Stimulated activated CD8-positive, alpha-beta memory T cell treated with anti-CD3 and anti-CD28 coated beads, Interleukin-7, amount 100 ng/mL, for 24 hours (primary cell): ENCODE data around the gene MRPS18B.
"Not testable (repeated sequence)": the region's sequence is repeated elsewhere in the genome, so short reads cannot be mapped to it uniquely, and the experiment has no call there.

Experiments used
- DNase-seq: peaks from one replicate; pipeline ENCODE4 v3.0.0-alpha.2; 2020; ENCODE audit warnings: low read depth

The MRPS18B gene

DNA sequence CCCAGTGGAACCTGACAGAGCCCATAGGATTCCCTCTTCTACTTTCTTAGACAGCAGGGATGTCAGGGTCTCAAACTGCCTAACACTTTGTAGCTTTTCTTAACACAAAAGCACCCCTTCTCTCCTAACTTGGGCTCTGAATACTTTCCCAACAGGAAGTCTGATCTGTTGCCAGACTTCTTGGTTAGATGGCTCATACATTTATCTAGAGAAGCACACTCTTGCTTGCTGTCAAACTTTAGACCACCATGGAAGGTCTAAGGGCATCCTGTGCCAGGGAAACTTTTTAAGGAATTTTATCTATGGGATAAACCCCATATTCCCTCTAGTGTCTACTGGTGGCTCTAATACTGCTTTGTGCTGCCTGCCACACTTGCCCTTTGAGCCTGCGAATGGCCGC is 26.0 kb downstream of the MRPS18B start:
- DNase-seq = no peak

DNA sequence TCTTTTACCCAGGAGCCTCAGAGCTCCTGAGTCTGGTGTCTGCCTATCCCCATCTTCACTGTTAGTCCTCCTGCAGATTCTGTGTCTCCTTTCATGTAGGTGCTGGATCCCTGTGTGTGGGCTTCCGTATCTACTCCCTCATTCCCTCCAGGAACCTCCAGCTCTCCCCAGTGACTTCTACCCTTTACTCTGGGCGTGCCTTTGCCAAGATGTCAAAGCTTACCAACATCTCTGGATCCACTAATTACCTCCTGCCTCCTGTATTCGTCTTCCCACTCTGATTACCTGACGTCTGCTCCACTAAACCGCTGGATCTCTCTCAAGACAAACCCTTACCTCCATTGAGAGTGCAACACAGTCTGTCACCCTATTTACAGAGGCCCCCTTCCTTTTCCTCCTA is 27.1 kb downstream of the MRPS18B start:
- DNase-seq = no peak

DNA sequence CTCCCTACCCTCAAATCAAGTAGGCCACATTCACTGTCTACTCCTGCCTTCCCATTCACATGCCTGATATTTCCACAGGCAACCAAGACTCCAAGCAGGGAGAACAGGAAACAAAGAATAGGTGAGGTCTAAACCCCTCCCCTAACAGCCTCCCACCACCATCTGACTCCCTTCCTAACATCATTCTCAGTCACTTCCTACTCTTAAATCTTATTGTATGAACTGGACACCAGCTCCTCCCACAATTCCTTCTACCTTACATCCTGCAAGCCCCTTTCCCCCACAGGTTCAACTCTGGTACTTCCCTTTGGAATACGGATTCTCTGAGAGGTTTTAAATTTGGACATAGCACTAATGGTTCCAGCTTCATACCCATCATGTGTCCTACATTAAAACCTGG is 28.3 kb downstream of the MRPS18B start:
- DNase-seq = no peak

DNA sequence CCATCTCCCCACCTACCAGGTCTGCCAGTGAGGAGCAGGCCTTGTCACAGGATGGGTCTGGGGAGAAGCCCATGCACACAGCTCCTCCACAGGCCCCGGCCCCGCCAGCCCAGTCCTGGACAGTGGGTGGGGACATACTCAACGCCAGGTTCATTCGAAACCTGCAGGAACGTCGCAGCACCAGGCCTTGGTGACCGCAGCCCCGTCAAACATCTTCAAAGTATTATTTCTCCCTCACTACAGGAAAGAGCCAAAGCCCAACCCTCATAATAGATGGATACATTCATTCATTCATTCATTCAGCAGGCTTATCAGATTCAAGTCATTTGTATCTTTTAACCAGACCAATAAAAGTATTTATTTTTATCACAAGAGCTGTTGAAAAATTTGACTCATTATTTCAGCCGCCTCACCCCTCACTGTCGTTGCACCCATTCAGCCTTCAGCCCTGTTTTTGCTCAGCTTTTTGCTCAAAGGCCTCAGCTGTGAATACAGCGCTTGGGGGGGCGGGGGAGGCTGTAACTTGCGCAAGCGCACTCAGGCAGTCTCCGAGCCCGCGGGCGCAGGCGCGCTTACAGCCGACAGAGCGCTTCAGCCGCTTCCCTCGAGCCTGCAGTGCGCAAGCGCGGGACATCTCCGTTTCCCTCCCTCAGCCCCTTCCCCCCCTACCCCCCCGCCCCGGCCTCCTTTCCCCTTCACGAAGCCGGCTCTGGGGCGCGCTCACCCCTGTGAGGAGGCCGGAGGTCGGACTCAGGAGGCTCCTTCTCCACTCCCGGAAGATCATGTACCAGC is 29.0 kb downstream of the MRPS18B start, which contains the start of gene C6orf136:
C6orf136 (plus strand) TSS at position 684 of the 792 bp plus-strand sequence; CDS start at position 783, 99 bp downstream.
- DNase-seq = peak; percentile 80

DNA sequence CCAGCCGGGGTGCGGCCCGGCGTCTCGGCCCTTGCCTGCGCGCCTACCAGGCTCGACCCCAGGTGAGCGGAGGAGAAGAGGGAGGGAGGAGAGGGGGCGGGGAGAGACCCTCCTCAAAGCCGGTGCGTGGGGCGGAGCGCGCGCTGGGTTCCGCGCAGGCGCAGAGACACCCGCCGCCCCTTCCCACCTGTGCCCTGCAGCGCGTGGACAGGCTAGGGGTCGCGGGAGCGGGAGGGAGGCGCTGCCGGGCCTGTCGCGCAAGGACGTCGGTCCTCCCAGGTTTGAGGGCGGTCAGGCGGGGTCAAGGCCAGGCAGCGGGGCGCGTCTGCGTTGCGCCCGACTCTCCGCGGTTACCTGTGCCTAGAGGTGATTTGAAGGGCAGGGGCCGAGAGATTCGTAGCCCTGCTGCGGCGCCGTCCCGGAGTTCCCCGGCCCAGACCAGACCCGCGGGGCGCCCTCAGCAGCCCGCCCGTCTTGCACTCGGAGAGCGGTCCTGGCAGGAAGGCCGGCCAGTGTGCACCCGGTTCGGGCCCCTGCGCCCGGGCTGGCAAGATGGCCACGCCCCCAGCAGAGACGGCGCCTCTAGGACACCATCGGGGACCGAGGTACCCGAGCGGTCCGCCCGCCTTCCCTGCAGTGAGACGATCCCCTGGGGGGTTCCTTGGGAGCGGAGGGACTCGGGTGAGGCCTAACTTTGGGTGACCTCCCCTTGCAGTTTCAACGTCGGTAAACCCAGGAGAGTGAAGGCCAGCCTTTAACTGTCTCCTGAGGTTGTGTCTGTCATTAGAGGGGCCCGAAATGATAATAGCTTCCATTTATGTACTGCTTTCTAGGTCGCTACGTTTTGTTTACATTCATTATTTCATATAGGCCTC is 29.8 kb downstream of the MRPS18B start:
- peak; percentile 51 for DNase-seq

DNA sequence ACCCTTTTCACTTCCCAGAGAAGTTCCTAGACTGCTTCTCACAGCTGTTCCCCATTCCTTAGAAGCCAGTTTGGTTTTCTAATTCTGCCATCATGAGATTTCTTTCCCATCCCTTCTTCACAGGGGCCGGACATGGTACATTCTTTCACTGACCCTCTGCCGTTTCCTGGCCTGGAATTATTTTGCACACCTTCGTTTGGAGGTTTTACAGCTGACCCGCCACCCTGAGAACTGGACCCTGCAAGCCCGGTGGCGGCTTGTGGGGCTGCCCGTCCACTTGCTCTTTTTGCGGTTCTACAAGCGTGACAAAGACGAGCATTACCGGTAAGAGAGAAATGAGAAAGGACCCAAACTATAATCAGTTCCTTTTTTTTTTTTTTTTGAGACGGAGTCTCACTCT is 33.5 kb downstream of the MRPS18B start:
- no peak for DNase-seq

DNA sequence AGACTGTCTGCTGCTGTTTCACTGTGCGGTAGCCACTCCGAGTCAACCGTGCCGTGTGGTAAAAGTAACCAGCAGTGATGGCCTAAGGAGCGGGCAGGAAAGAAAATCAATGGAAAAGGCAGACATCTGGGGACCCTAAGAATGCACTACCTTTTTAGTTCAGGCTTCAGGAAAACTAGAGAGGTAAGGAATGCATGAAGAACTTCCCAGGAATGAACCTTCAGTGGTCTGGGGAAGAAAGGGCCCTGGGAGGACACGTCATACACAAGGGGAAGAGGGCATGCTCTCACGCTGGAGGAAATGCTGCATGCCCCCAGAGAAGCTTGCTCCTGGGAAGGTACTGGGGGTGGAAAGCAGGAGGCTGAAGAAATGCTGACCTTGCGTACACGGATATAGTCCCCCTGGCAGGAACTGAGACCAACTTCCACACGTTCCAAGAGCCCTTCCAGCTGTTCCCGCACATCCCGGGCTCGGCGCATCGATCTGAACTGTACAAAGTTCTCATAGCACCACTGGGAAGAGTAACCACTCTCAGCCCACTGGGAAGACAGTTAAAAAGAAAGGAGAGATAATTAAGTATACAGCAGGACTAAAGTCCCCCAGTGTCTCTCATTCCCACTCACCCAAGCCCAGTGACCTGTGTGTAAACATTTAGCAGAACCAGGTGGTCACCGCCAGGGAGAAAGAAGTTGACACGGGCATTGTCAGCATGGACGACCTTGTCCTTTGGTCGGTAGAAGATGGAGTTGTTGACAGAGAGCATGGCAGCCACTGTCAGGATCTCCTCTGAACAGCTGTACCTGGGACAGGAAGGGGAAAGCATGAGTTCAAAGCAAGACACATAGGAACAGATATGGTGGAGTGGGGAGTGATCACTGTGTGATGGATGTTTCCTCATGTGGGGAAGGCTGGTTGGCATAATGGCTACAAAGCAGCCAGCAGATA is 37.4 kb downstream of the MRPS18B start:
- no peak for DNase-seq

DNA sequence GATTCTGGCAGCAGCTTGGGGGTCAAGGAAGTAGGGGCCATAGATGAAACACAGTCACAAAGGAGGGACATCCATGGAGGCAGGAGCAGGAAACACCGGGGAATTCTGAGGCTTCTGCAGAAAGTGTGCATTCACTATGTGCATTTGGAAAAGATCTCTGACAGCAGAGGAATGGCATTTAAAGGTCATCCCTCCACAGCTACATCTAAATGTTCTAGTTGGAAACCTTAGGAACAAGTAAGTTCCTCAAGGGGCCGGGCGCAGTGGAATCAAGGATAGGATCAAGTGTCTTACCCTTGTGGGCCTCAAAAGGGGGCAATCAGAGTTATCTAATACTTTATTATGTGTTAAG is 38.1 kb downstream of the MRPS18B start:
- DNase-seq = no peak

DNA sequence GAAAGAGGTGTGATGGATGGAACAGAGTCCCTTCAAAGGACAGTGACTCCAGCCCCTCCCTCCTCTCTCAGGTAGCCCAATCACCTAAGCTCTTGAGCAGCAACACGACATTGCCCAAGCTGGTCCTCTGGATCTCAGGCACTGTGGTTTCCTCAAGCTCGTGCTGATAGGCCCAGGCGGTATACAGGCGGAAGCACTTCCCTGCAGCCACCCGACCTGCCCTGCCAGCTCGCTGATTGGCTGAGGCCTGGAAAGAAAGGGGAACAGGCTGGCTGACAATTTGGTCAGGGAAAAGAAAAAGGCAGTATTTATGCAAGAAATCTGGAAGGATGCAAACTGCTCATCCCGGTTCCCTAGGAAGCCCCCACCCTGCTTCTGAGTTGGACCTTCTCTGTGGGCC is 38.9 kb downstream of the MRPS18B start:
- DNase-seq = no peak

DNA sequence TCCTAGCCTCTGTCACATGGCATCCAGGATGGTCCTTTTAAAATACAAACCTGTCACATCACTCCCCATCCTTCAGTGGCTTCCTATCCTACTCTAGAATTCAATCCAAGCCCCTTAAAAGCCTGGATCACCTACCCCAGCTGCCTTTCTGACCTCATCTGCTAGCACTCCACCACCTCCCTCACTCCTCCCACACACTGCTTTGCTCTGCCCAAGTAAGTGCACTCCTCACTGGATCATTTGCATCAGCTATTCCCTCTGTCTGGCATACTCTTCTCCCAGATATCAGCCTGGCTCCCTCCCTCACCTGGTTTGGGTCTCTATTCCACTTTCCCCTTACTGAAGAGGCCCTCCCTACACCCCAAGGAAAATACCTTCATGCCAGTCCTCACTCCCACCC is 39.8 kb downstream of the MRPS18B start:
- DNase-seq = no peak

DNA sequence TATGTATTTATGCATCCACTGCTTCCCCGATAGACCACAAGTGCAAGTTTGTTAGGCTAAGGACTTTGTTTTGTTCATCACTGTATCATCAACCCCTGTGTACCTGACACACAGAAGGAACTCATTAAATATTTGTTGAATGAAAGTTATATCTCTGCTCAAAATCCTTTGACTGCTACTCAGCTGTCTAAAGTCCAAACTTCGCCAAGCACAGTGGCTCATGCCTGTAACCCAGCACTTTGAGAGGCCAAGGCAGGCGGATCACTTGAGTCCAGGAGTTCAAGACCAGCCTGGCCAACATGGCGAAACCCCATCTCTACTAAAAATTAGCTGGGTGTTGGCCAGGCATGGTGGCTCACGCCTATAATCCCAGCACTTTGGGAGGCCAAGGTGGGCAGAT is 40.3 kb downstream of the MRPS18B start:
- not testable (repeated sequence) for DNase-seq

DNA sequence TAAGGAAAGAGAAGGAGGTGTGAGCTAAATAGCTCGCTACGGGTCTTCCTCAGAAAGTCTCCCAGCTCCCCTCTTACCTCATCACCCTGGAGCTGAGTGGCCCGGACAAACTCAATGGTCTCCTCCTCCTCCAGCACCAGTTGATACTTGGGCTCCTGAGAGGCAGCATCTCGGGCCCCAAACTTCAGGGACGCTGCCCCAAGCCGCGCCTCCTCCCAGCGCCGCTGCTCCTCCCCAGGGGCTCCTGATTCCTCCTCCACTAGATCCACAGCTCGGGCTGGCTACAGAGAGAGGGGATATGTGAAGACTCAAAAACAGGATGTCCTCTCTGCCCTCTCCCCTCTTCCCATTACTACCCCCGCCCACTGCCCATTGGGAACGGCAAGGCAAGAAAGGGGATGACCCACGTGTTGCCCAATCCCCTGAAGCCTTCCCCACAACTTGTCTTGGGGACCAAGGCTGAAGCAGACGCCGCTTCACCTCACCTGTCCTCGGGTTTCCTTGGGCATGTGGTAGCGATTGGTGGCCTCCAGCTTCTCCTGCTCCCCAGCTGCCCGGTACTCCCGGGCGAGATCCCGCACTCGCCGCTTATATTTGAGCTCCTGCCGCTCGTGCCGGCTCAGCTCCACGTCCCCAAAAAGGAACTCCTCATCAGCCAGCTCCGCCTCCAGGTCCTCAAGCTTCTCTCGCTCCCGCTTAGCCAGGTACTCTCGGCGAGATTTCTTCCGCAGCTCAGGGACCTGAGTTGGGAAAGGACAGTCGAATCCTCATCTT is 47.5 kb downstream of the MRPS18B start:
- DNase-seq = no peak

DNA sequence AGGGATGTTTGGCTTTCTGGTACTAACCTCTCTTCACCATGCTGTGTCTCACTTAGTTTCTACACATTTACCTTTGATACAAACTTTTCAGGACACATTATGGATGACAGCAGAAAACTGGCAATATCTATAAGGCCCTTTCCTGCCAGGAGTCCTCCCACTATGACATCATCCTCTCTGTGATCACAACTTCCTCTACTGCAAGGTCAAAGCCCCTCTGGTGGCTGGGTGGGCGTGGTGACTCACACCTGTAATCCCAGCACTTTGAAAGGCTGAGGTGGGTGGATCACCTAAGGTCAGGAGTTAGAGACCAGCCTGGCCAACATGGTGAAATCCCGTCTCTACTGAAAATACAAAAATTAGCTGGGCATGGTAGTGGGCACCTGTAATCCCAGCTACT is 48.7 kb downstream of the MRPS18B start:
- DNase-seq = not testable (repeated sequence)

DNA sequence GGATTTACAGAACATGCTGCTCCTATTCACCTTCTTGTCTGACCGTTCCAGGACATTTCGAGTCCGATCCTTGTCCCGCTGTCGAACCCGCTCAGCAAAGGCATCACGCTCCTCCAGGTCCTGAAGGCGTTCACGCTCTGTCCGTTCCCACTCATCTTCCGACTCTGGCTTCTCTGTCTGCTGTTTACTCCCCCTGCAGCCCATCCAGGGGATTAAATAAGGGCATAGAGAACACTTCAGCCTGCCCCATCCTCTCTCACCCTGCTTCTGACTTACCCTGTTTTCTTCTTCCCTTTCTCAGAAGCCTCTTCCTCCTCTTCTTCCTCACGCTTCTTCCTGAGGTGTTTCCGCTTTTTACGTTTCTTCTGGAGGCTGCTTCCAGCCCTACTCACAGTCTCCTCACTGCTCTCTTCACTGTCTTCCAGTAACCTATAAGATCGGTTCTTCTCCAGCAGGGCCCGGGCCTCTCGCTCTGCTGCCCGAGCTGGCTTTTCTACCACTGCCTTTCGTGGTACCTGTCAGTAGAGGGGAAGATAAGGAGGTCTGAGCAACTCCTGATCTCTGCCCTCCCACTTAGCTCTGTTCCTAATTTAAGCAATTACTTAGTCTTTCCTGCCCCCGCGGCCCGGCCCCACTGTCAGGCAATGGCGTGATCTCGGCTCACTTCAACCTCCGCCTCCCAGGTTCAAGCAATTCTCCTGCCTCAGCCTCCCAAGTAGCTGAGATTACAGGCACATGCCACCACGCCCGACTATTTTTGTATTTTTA is 53.3 kb downstream of the MRPS18B start:
- no peak for DNase-seq

DNA sequence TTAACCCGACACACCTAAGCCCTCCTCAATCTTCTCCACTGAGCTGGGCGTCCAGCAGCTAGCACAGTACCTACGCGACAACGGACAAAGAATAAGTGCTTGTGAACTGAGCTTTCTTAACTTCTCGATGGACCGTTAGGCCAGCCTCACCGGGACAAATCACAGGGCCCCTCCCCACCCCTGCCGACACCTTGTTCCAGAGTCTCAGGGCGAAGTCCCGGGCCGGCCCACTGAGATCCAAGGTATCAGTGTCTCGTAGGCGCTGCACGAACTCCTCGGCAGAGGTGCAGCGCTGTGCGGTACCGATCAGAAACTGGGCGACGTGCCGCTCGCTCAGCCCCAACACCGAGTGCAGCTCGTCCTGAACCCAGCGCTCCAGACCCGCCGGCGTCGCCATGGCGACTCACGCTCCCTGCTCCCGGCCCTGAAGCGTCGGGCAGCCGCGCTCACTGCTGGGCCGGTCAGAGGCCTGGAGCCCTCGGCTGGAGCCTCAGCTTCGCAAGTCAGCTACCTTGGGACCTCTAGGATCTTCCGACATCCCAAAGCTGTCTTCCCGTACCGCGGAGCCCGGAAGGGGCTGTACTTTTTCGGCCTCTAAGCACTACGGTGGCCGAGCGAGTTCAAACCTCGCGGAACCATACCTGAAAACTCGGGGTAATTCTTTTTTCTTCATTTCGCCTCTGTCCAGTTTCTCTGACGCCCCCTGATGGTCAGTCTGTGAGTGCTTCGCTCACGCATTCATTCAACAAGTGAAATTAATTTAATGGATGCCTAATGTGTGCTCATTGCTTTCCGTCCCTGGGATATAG is 55.0 kb downstream of the MRPS18B start, which contains the start of gene DHX16:
DHX16 (minus strand) TSS at position 562 of the 809 bp plus-strand sequence; CDS start at position 397, 165 bp downstream.
- DNase-seq = peak; percentile 77
